Measurements from ENCODE around the gene PSD2. TPM values are rescaled to one million over a fixed set of nuclear protein-coding genes. Genes with fewer than 3 reads are reported as not detected.

The PSD2 gene
- total and polyA plus RNA-seq, 8 donors, result 0.06 to 0.66 (median 0.16) TPM

DNA sequence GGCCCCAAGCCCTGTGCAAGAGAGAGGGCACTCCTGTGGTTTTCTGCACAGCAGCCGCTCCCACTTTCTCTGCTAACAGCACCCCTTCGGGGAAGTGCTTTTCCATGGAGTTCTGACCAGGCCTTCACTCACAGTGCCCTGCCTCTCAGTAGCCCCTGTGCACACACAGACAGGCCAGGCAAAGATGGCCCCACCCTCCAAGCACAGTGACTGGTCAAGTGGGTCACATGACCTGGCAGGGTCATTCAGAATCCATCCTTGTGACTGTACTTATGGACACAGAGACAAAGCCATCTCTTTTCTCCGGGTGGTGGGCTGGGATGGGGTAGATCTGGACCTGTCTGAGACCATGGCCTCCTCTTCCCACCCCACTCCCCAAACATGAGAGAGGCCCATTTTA is 82.5 kb downstream of the PSD2 start:
- DNase-seq (no peak), ATAC-seq (no peak), FAIRE-seq (no peak)
- H3K4me1 ChIP-seq, result no peaks in the 10 kb centered on the region
- WGBS, 2 donors, result 92 to 96% methylated on average over 3 of the region's 3 CpGs
- TF ChIP-seq, protein P1, sequence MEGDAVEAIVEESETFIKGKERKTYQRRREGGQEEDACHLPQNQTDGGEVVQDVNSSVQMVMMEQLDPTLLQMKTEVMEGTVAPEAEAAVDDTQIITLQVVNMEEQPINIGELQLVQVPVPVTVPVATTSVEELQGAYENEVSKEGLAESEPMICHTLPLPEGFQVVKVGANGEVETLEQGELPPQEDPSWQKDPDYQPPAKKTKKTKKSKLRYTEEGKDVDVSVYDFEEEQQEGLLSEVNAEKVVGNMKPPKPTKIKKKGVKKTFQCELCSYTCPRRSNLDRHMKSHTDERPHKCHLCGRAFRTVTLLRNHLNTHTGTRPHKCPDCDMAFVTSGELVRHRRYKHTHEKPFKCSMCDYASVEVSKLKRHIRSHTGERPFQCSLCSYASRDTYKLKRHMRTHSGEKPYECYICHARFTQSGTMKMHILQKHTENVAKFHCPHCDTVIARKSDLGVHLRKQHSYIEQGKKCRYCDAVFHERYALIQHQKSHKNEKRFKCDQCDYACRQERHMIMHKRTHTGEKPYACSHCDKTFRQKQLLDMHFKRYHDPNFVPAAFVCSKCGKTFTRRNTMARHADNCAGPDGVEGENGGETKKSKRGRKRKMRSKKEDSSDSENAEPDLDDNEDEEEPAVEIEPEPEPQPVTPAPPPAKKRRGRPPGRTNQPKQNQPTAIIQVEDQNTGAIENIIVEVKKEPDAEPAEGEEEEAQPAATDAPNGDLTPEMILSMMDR (IDR thresholded peaks at IDR 0.05), result no peak
- no peaks in the 10 kb centered on the region for H3K9me3 ChIP-seq
- intact Hi-C loops (cut with DNase I), result no loop called here
- H3K36me3 ChIP-seq, result no peaks in the 10 kb centered on the region
- H3K27me3 ChIP-seq, result no peaks in the 10 kb centered on the region
- H3K27ac ChIP-seq, result no peak overlapping the region
- no peak overlapping the region for H3K4me3 ChIP-seq

DNA sequence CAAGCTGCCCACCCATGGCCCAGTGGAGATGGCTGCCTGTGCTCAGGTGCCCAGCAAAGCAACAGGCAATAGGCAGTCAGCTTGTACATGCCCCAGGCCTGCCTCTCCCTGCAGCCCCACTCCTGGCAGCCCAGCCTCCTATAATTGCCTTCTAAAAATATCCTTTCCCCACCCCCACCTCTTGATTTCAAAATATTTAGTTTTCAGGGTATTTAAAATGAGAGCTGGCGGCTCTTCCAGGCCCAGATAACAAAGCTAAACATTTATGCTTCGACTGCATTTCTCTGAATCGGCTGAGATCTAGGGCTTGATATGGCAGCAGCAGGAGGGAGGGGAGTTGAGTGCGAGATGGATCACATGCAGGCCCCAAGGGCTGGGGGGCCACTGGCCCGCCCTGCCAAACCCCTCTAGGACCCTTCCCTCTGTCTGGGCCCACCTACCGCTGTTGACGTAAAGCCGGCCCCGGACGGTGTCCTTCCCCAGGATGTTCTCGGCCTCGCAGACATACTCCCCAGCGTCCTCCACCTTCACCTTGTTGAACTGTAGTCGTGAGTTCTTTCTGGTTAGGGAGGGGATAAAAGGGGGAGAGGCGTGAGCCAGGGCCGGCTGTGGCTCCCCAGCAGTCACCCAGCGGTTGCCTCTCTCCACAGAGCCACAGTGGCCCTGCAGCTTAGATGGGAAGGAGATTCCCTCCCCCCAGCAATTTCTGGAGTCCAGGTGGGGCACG is 85.0 kb downstream of the PSD2 start:
- Histone ChIP-seq H3K27me3 (no peaks in the 10 kb centered on the region), H3K9me3 (no peaks in the 10 kb centered on the region), H3K27ac (no peak overlapping the region), H3K36me3 (no peaks in the 10 kb centered on the region), H3K4me3 (no peak overlapping the region), H3K4me1 (no peaks in the 10 kb centered on the region)
- ATAC-seq (peak in 1 of 4 donors; percentile 9), FAIRE-seq (no peak), DNase-seq (no peak)
- intact Hi-C loops (cut with DNase I), result no loop called here
- TF ChIP-seq, protein P1 (IDR thresholded peaks at IDR 0.05), result no peak
- WGBS, 2 donors, result 81 to 83% methylated on average over 18 of the region's 18 CpGs

DNA sequence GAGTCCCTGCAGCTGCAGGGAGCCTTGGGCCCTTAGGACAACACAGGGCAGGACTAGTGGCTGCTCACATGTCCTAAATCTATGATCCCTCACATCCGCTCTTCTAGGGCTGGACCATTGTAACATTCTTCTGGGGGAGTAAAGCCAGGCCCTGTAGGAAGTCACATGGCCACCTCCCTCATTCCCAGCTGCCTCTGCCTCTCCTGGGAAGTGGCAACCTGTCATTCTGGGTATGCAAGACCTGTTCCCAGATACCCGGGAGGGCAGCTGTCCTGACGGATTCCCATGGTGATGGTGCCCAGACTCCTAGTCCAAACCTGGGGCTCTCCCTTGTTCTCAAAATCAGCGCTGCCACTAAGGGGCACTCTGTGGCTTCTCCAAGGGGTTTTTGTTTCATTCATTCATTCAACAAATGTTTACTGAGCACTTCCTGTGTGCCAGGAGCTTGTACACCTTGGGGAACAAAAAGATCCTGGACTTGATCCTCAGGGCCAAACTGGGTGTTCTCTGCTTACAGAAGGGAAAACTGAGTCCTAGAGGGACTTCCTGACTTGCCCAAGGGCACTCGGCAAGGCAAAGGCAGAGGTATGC is 85.6 kb downstream of the PSD2 start:
- Histone ChIP-seq H3K36me3 (no peaks in the 10 kb centered on the region), H3K4me1 (no peaks in the 10 kb centered on the region), H3K4me3 (no peak overlapping the region), H3K27ac (no peak overlapping the region), H3K27me3 (no peaks in the 10 kb centered on the region), H3K9me3 (no peaks in the 10 kb centered on the region)
- WGBS, 2 donors, result 80 to 85% methylated on average over 5 of the region's 5 CpGs
- ATAC-seq, result no peak
- TF ChIP-seq, protein P1 (IDR thresholded peaks at IDR 0.05), result no peak
- no peak for FAIRE-seq
- no peak for DNase-seq
- intact Hi-C loops (cut with DNase I), result no loop called here

DNA sequence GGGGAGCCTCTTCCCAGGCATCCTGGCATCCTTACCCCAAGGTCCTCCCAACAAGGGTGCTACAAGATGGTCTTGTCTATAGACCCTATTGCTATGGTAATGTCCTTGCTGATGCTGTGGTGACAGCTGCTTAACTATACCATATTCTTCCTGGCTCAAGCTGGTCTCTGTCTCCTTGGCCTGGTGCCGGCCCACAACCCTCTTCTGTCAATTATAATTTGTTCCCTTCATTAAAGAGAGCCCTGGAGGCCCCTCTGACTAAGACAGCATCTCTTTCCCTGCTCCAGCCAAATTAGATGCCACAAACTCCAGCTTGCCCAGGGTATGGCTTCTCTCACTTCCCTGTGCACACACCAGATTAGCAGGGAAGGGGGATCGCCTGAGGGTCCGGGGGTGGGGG is 86.7 kb downstream of the PSD2 start:
- Histone ChIP-seq H3K4me3 (no peak overlapping the region), H3K27me3 (no peaks in the 10 kb centered on the region), H3K4me1 (no peaks in the 10 kb centered on the region), H3K9me3 (no peaks in the 10 kb centered on the region), H3K36me3 (no peaks in the 10 kb centered on the region), H3K27ac (no peak overlapping the region)
- FAIRE-seq (no peak), DNase-seq (no peak), ATAC-seq (no peak)
- intact Hi-C loops (cut with DNase I), result no loop called here
- WGBS, 2 donors, result 85 to 92% methylated on average over 3 of the region's 3 CpGs
- TF ChIP-seq, protein P1 (IDR thresholded peaks at IDR 0.05), result no peak

DNA sequence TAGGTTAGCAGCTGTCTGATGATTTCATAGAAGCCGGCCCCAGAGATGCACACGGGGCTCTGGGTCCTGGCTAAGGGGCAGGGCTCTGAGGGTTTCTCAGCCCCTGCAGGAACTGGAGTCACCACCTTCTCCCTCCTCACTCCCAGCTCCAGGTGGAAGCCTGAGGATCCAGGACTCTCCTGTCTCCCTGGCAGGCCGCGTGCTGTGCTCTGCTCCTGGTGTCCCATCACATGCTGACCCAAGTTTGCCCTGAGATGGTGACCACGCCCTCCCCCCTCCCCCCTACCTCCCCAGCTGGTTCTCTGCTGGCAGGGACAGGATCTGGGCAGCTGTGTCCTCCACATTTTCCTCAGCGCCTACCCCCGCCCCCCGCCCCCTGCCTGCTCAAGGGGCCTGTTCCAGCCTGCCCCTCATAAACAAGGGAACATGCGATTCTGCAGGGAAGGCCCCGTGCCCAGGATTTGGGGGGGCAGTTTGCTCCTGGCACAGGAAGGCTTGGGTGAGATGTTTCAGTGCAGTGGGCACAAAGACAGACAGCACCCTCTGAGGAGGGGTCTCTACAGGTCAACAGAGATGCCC is 87.4 kb downstream of the PSD2 start:
- Histone ChIP-seq H3K27ac (no peak overlapping the region), H3K4me3 (no peak overlapping the region), H3K27me3 (no peaks in the 10 kb centered on the region), H3K9me3 (no peaks in the 10 kb centered on the region), H3K4me1 (no peaks in the 10 kb centered on the region), H3K36me3 (no peaks in the 10 kb centered on the region)
- FAIRE-seq (no peak), ATAC-seq (no peak), DNase-seq (no peak)
- intact Hi-C loops (cut with DNase I), result no loop called here
- TF ChIP-seq, protein P1 (IDR thresholded peaks at IDR 0.05), result no peak
- WGBS, 2 donors, result 86 to 88% methylated on average over 10 of the region's 10 CpGs

All from pancreas (tissue), 10 donors.